HepG2 (cell line): Measurements from ENCODE around the gene DNLZ. TPM values are rescaled to one million over a fixed set of nuclear protein-coding genes. Genes with fewer than 3 reads are reported as not detected.
A peak's percentile ranks its signal among the peaks of the same experiment; 100 is the strongest.

Experiments used
- ATAD3A ChIP-seq: sonication (generic); formaldehyde crosslinking; IDR thresholded peaks from 2 replicates; pipeline ENCODE4 v1.4.0; 2020; ENCODE audit warnings: missing genetic modification reagents
- GTF2F1 ChIP-seq: fragments of 150-350 bp; IDR thresholded peaks from 2 replicates; pipeline ENCODE4 v1.6.1; 2014; ENCODE audit warnings: low read length
- GZF1 ChIP-seq: sonication (generic); formaldehyde crosslinking; IDR thresholded peaks from 2 replicates; pipeline ENCODE4 v1.5.1; 2020; ENCODE audit warnings: mild to moderate bottlenecking, missing genetic modification reagents
- IRF9 ChIP-seq: sonication (generic); formaldehyde crosslinking; IDR thresholded peaks from 2 replicates; pipeline ENCODE4 v1.8.0; 2022; ENCODE audit warnings: missing genetic modification reagents, mild to moderate bottlenecking, borderline replicate concordance
- KMT2A ChIP-seq: sonication (generic); formaldehyde crosslinking; IDR thresholded peaks from 2 replicates; pipeline ENCODE4 v1.4.0; 2020; ENCODE audit warnings: missing genetic modification reagents
- PBX3 ChIP-seq: sonication (generic); formaldehyde crosslinking; IDR thresholded peaks from 2 replicates; pipeline ENCODE4 v1.8.1; 2023; ENCODE audit warnings: missing genetic modification reagents, inconsistent platforms, borderline replicate concordance
- PREB ChIP-seq: sonication (generic); formaldehyde crosslinking; IDR thresholded peaks from 2 replicates; pipeline ENCODE4 v1.4.0; 2020; ENCODE audit warnings: missing genetic modification reagents
- REXO4 ChIP-seq: sonication (generic); formaldehyde crosslinking; IDR thresholded peaks from 2 replicates; pipeline ENCODE4 v1.8.0; 2022; ENCODE audit warnings: missing genetic modification reagents, mild to moderate bottlenecking, borderline replicate concordance
- RFXAP ChIP-seq: sonication (generic); formaldehyde crosslinking; IDR thresholded peaks from 2 replicates; pipeline ENCODE4 v1.4.0; 2020; ENCODE audit warnings: missing genetic modification reagents, borderline replicate concordance
- SALL1 ChIP-seq: sonication (generic); formaldehyde crosslinking; IDR thresholded peaks from 2 replicates; pipeline ENCODE4 v1.8.0; 2022; ENCODE audit warnings: mild to moderate bottlenecking, missing genetic modification reagents
- SP140L ChIP-seq: sonication (generic); formaldehyde crosslinking; IDR thresholded peaks from 2 replicates; pipeline ENCODE4 v1.4.0; 2020; ENCODE audit warnings: missing genetic modification reagents, borderline replicate concordance
- SUZ12 ChIP-seq: fragments of 150-350 bp; IDR thresholded peaks from 2 replicates; pipeline ENCODE4 v1.6.1; 2014; ENCODE audit warnings: low read depth, low read length
- ZBTB2 ChIP-seq: sonication (generic); formaldehyde crosslinking; IDR thresholded peaks from 2 replicates; pipeline ENCODE4 v1.8.0; 2022; ENCODE audit warnings: low read depth, missing genetic modification reagents
- ZBTB8A ChIP-seq: sonication (generic); formaldehyde crosslinking; IDR thresholded peaks from 2 replicates; pipeline ENCODE4 v1.4.0; 2020; ENCODE audit warnings: mild to moderate bottlenecking, low read depth, missing genetic modification reagents, borderline replicate concordance
- ZMYM2 ChIP-seq: sonication (generic); formaldehyde crosslinking; IDR thresholded peaks from 2 replicates; pipeline ENCODE4 v1.8.0; 2022; ENCODE audit warnings: mild to moderate bottlenecking, missing genetic modification reagents
- ZNF160 ChIP-seq: sonication (generic); formaldehyde crosslinking; IDR thresholded peaks from 2 replicates; pipeline ENCODE4 v1.8.0; 2022; ENCODE audit warnings: mild to moderate bottlenecking, inconsistent platforms, missing genetic modification reagents
- ZNF333 ChIP-seq: sonication (generic); formaldehyde crosslinking; IDR thresholded peaks from 2 replicates; pipeline ENCODE4 v1.4.0; 2020; ENCODE audit warnings: mild to moderate bottlenecking, missing genetic modification reagents, borderline replicate concordance
- ZNF644 ChIP-seq: IDR thresholded peaks from 2 replicates; pipeline ENCODE4 v1.6.1; 2016; ENCODE audit warnings: low read depth
- ZNF777 ChIP-seq: sonication (generic); formaldehyde crosslinking; IDR thresholded peaks from 2 replicates; pipeline ENCODE4 v1.4.0; 2020; ENCODE audit warnings: missing genetic modification reagents
- ZXDC ChIP-seq: sonication (generic); formaldehyde crosslinking; IDR thresholded peaks from 2 replicates; pipeline ENCODE4 v1.5.0; 2020; ENCODE audit warnings: mild to moderate bottlenecking, missing genetic modification reagents
- polyA plus RNA-seq, 8 experiments: library from polyadenylated mRNA; depleted of rRNA in 3 of 8; stranded (reverse) in 7 of 8; unstranded in 1 of 8; fragments of >200 nt; fragmentation: Illumina TruSeq in 4 of 8; extraction: Trizol in 4 of 8; gene quantifications; 2 replicates each; pipeline versions ENCODE4 v1.2.1 to v1.2.3, GENCODE V29; 2011 to 2016; ENCODE audit warnings: low read depth in 4 of 8, missing spikeins in 1 of 8, mixed read lengths in 1 of 8; ENCODE audit not compliant: insufficient read depth in 1 of 8
- total RNA-seq, 5 experiments: library from RNA; depleted of rRNA; stranded (reverse); fragments of >200 nt; fragmentation: Illumina TruSeq; extraction: Trizol; gene quantifications; 2 replicates each; pipeline ENCODE4 v1.2.3, GENCODE V29; 2016; ENCODE audit warnings: low read depth in 1 of 5

DNLZ gene
- total and polyA plus RNA-seq, 2 of the 13 experiments (the other 11 are each of a cell fraction or from before 2014, with no cell fraction given): 3.4 to 8.0 TPM

GRCh38 chr9:136363106-136363948 lies at the start of gene DNLZ (continued):
- no peak for TF ChIP-seq ZMYM2 (CRISPR knock-in tag)
- TF ChIP-seq SP140L (CRISPR knock-in tag): no peak
- TF ChIP-seq REXO4 (CRISPR knock-in tag): peak; percentile 88
- TF ChIP-seq SALL1: peak; percentile 91
- no peak for TF ChIP-seq ZNF644
- TF ChIP-seq ZBTB2 (CRISPR knock-in tag): peak; percentile 84
- TF ChIP-seq ATAD3A (CRISPR knock-in tag): no peak
- no peak for TF ChIP-seq SUZ12
- no peak for TF ChIP-seq GTF2F1
- TF ChIP-seq ZNF160 (CRISPR knock-in tag): peak; percentile 76; the same call in 1 of the 2 replicates
- TF ChIP-seq ZXDC (CRISPR knock-in tag): no peak; the same call in 1 of the 2 replicates
- peak; percentile 60; the same call in 1 of the 2 replicates for TF ChIP-seq KMT2A
- TF ChIP-seq PBX3 (CRISPR knock-in tag): no peak
- TF ChIP-seq ZNF333 (CRISPR knock-in tag): 0 out of 2 replicates have a peak, but pooled peaks have one; percentile 13
- peak; percentile 83; the same call in 1 of the 2 replicates for TF ChIP-seq IRF9 (CRISPR knock-in tag)
- TF ChIP-seq ZNF777 (CRISPR knock-in tag): peak; percentile 81
- TF ChIP-seq GZF1: no peak
- TF ChIP-seq RFXAP (CRISPR knock-in tag): peak; percentile 89; the same call in 1 of the 2 replicates
- TF ChIP-seq PREB (CRISPR knock-in tag): 0 out of 2 replicates have a peak, but pooled peaks have one; percentile 68
- TF ChIP-seq ZBTB8A (CRISPR knock-in tag): no peak
